OCI-LY3 (cell line): ENCODE measurements around the gene CACNG4.

Experiments used
- EZH2phosphoT487 ChIP-seq: fragments of 200-600 bp; shearing (Covaris generic); IDR thresholded peaks from 2 replicates; pipeline ENCODE4 v1.6.1; 2018; ENCODE audit warnings: antibody characterized with exemption, mixed run types, low read depth
- TF ChIP-seq, protein P1 (sequence below): fragments of 200-600, 300-600 bp; sonication (generic); IDR thresholded peaks from 2 replicates; pipeline ENCODE4 v1.5.1; 2014; ENCODE audit warnings: antibody characterized with exemption, low read length, low read depth

DNA sequence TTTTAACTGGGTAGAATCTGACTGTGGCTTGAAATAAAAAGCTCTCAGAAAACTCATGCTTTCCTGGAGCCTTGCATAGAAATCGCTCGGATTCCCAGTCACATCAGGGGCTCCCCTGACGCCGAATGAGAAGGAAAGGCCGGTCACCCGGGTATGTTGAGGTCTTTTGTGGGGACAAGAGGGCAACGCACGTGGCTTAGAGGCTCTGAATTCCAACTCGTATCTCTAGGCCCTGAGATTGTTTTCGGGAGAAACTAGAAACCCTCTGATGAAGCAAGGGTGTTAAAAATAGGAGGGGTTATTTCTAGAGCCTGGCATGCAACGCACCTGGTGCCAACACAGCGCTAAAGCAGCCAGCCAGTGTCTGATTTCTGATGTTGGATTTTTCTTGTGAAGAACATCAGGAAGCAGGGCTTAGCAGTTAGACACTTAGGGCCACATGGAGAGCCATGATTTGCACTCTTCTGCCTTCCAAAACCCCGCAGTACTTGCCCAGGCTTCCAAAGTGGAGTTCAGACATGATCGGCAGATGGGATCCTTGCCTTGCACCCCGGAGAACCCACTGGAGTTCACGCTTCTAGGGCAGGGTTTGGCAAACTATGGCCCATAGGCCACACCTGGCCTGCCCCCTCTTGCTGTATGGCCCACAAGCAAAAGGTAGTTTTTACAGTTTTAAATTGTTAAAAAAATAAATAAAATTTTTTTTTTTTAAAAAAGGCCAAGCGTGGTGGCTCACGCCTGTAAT lies 92.4 kb downstream of the CACNG4 start:
- TF ChIP-seq, protein P1, sequence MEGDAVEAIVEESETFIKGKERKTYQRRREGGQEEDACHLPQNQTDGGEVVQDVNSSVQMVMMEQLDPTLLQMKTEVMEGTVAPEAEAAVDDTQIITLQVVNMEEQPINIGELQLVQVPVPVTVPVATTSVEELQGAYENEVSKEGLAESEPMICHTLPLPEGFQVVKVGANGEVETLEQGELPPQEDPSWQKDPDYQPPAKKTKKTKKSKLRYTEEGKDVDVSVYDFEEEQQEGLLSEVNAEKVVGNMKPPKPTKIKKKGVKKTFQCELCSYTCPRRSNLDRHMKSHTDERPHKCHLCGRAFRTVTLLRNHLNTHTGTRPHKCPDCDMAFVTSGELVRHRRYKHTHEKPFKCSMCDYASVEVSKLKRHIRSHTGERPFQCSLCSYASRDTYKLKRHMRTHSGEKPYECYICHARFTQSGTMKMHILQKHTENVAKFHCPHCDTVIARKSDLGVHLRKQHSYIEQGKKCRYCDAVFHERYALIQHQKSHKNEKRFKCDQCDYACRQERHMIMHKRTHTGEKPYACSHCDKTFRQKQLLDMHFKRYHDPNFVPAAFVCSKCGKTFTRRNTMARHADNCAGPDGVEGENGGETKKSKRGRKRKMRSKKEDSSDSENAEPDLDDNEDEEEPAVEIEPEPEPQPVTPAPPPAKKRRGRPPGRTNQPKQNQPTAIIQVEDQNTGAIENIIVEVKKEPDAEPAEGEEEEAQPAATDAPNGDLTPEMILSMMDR: no peak
- no peak for TF ChIP-seq EZH2phosphoT487
